ENCODE data around the gene ORAI2. TPM values are rescaled to one million over a fixed set of nuclear protein-coding genes. Genes with fewer than 3 reads are reported as not detected.
A peak's percentile ranks its signal among the peaks of the same experiment; 100 is the strongest.
"Not testable (repeated sequence)": the region's sequence is repeated elsewhere in the genome, so short reads cannot be mapped to it uniquely, and the experiment has no call there.

The ORAI2 gene
- polyA plus RNA-seq, 2 of the 4 experiments (the other 2 are of a cell fraction), result 12.8 to 22.1 TPM

- DNase-seq (ENCODE audit: low read depth in 1 of 2, low spot score in 1 of 2); FAIRE-seq; CTCF ChIA-PET; H3K4me1 ChIP-seq; H3K9me3 ChIP-seq; H3K4me3 ChIP-seq; H3K27ac ChIP-seq; POLR2A ChIA-PET; H3K4me2 ChIP-seq: not testable (repeated sequence)
- ATAC-seq, result peak; percentile 63 to 76
- WGBS (ENCODE audit: missing lambda C conversion rate), result no CpG with 5 or more reads among the region's 33 CpGs
Measured at GRCh38 chr7:102493220-102493935, 60.0 kb downstream of the ORAI2 start.

DNA sequence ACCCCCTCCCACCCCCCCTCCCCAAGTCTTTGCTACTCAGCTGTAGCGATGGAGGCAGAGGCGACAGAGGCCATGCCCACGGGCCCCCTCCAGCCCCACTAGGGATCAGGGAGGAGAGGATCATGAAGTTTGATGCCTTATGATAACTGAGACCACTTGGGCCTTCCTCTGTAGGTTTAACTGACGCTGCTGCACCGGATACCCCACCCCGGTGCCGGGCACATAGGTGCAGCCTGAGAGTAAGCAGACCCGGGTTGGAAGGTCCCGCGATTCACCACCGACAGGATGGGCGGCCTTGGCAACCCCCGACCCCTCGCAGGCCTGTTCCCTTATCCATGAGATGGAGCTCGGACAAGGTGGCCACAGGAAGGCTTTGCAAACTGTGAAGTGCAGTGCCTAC lies 60.7 kb downstream of the ORAI2 start:
- DNase-seq (ENCODE audit: low read depth in 1 of 2, low spot score in 1 of 2); ATAC-seq; H3K27ac ChIP-seq; H3K4me3 ChIP-seq; FAIRE-seq; H3K4me2 ChIP-seq; POLR2A ChIA-PET; H3K9me3 ChIP-seq; H3K4me1 ChIP-seq; CTCF ChIA-PET: not testable (repeated sequence)
- WGBS (ENCODE audit: missing lambda C conversion rate), result 79% methylated on average over 8 of the region's 15 CpGs

- H3K4me1 ChIP-seq; H3K4me3 ChIP-seq; DNase-seq (ENCODE audit: low read depth in 1 of 2, low spot score in 1 of 2); POLR2A ChIA-PET; H3K27ac ChIP-seq; H3K4me2 ChIP-seq; CTCF ChIA-PET; FAIRE-seq; H3K9me3 ChIP-seq: not testable (repeated sequence)
- WGBS (ENCODE audit: missing lambda C conversion rate), result no CpG with 5 or more reads among the region's 67 CpGs
- peak in 1 of 2 experiments; percentile 1; a peak in 2 of 6 replicates for ATAC-seq
Measured at GRCh38 chr7:102494473-102495149, 61.2 kb downstream of the ORAI2 start.

DNA sequence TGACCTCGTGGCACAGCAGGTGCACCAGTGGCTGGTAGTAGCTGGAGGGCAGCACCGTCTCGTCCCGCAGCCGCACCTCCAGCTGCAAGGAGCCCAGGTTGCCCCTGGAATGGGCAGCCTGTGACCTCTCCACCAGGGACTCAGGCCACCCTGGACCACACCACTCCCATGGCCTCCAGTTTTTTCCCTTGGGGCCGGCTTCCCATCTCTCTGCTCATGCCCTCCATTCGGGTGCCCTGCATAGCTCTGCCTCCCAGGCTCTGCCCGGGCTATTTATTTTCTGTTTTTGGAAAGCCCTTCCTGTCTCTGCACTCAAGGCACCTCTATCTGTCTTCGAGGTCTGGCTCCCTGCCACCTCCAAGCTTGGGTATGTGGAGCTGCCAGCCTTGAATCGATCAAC lies 63.5 kb downstream of the ORAI2 start:
- CTCF ChIA-PET; H3K9me3 ChIP-seq; H3K4me3 ChIP-seq; ATAC-seq; H3K4me1 ChIP-seq; POLR2A ChIA-PET; H3K27ac ChIP-seq; H3K4me2 ChIP-seq; DNase-seq (ENCODE audit: low read depth in 1 of 2, low spot score in 1 of 2); FAIRE-seq: not testable (repeated sequence)
- WGBS (ENCODE audit: missing lambda C conversion rate), result 84% methylated on average over 3 of the region's 10 CpGs

- H3K4me2 ChIP-seq; POLR2A ChIA-PET; CTCF ChIA-PET; DNase-seq (ENCODE audit: low read depth in 1 of 2, low spot score in 1 of 2); H3K9me3 ChIP-seq; H3K4me1 ChIP-seq; FAIRE-seq; ATAC-seq; H3K27ac ChIP-seq; H3K4me3 ChIP-seq: not testable (repeated sequence)
- 50% methylated on average over 1 of the region's 5 CpGs for WGBS (ENCODE audit: missing lambda C conversion rate)
Measured at GRCh38 chr7:102497308-102497707, 63.9 kb downstream of the ORAI2 start.

- H3K4me1 ChIP-seq; H3K9me3 ChIP-seq; CTCF ChIA-PET; DNase-seq (ENCODE audit: low read depth in 1 of 2, low spot score in 1 of 2); H3K4me2 ChIP-seq; ATAC-seq; H3K27ac ChIP-seq; H3K4me3 ChIP-seq; POLR2A ChIA-PET; FAIRE-seq: not testable (repeated sequence)
- WGBS (ENCODE audit: missing lambda C conversion rate), result 85% methylated on average over 14 of the region's 16 CpGs
Measured at GRCh38 chr7:102498321-102498720, 64.9 kb downstream of the ORAI2 start.

DNA sequence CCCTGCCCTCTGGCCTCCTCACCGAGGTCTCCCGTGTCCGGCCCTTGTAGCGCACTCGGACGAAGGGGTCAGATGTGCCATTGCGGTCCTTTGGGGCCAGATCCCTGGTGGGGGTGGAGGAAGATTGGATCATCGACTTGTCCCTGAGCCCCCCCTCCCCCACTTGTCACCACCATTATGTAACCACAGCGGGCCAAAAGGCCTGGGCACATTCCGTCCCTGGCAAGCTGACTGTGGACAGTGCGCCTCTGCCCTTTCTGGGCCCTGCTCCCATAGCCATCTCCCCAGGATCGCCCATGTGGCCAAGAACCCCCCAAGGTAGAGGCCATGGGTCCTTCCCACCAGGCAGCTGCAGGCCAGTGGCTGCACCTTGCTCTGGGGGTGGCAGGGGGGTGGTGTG lies 69.8 kb downstream of the ORAI2 start:
- H3K27ac ChIP-seq; H3K4me3 ChIP-seq; CTCF ChIA-PET; FAIRE-seq; H3K4me2 ChIP-seq; DNase-seq (ENCODE audit: low read depth in 1 of 2, low spot score in 1 of 2); POLR2A ChIA-PET; H3K9me3 ChIP-seq; ATAC-seq; H3K4me1 ChIP-seq: not testable (repeated sequence)
- WGBS (ENCODE audit: missing lambda C conversion rate), result no CpG with 5 or more reads among the region's 12 CpGs

- H3K9me3 ChIP-seq; FAIRE-seq; H3K4me2 ChIP-seq; CTCF ChIA-PET; H3K4me3 ChIP-seq; POLR2A ChIA-PET; DNase-seq (ENCODE audit: low read depth in 1 of 2, low spot score in 1 of 2); H3K4me1 ChIP-seq: not testable (repeated sequence)
- peak overlapping the region; percentile 37 to 67; a peak in 5 of 6 replicates for H3K27ac ChIP-seq
- peak; percentile 88 to 91 for ATAC-seq
- WGBS (ENCODE audit: missing lambda C conversion rate), result no CpG with 5 or more reads among the region's 24 CpGs
Measured at GRCh38 chr7:102505298-102506185, 72.2 kb downstream of the ORAI2 start.

Small RNA genes within 50 kb of the gene (small RNA-seq; reads per million reads assigned to genes)
- gene MIR548O, result 0 reads per million in 6 experiments

Other genes with a start within 250 kb of the ORAI2 start
- gene SH2B2, start 146.7 kb upstream of the ORAI2 start, polyA plus RNA-seq (2011; rRNA removed), result 1.1 and 1.6 TPM in 2 replicates
- 1.8 to 2.3 TPM (median 2.2 TPM) in 3 replicates for gene SH2B2, start 146.7 kb upstream of the ORAI2 start, polyA plus RNA-seq (2017; fragmentation: RNase III; extraction: RNeasy Plus Mini Kit Qiagen cat#74134 plus additional on column Dnase treatment)
- gene SPDYE6, start 77.1 kb upstream of the ORAI2 start, polyA plus RNA-seq (2011; rRNA removed), result not detected in 2 replicates
- not detected in 3 replicates for gene SPDYE6, start 77.1 kb upstream of the ORAI2 start, polyA plus RNA-seq (2017; fragmentation: RNase III; extraction: RNeasy Plus Mini Kit Qiagen cat#74134 plus additional on column Dnase treatment)
- gene PRKRIP1, start 37.2 kb upstream of the ORAI2 start, polyA plus RNA-seq (2011; rRNA removed), result 11.5 and 15.4 TPM in 2 replicates
- gene PRKRIP1, start 37.2 kb upstream of the ORAI2 start, polyA plus RNA-seq (2017; fragmentation: RNase III; extraction: RNeasy Plus Mini Kit Qiagen cat#74134 plus additional on column Dnase treatment), result 21.3 to 25.6 TPM (median 24.1 TPM) in 3 replicates
- gene ALKBH4, start 31.3 kb downstream of the ORAI2 start, polyA plus RNA-seq (2011; rRNA removed), result 3.1 and 4.0 TPM in 2 replicates
- gene ALKBH4, start 31.3 kb downstream of the ORAI2 start, polyA plus RNA-seq (2017; fragmentation: RNase III; extraction: RNeasy Plus Mini Kit Qiagen cat#74134 plus additional on column Dnase treatment), result 7.9 to 8.8 TPM (median 8.2 TPM) in 3 replicates
- gene LRWD1, start 31.4 kb downstream of the ORAI2 start, polyA plus RNA-seq (2011; rRNA removed), result 10.7 and 14.9 TPM in 2 replicates
- gene LRWD1, start 31.4 kb downstream of the ORAI2 start, polyA plus RNA-seq (2017; fragmentation: RNase III; extraction: RNeasy Plus Mini Kit Qiagen cat#74134 plus additional on column Dnase treatment), result 26.3 to 28.7 TPM (median 28.1 TPM) in 3 replicates
- gene POLR2J, start 45.3 kb downstream of the ORAI2 start, polyA plus RNA-seq (2011; rRNA removed), result 70.5 and 99.0 TPM in 2 replicates
- gene POLR2J, start 45.3 kb downstream of the ORAI2 start, polyA plus RNA-seq (2017; fragmentation: RNase III; extraction: RNeasy Plus Mini Kit Qiagen cat#74134 plus additional on column Dnase treatment), result 101 to 107 TPM (median 104 TPM) in 3 replicates
- 0.83 and 0.93 TPM in 2 replicates for gene RASA4B, start 84.2 kb downstream of the ORAI2 start, polyA plus RNA-seq (2011; rRNA removed)
- gene RASA4B, start 84.2 kb downstream of the ORAI2 start, polyA plus RNA-seq (2017; fragmentation: RNase III; extraction: RNeasy Plus Mini Kit Qiagen cat#74134 plus additional on column Dnase treatment), result 1.4 to 1.5 TPM (median 1.4 TPM) in 3 replicates
- gene UPK3BL2, start 110.1 kb downstream of the ORAI2 start, polyA plus RNA-seq (2011; rRNA removed), result 1.4 and 1.7 TPM in 2 replicates
- gene UPK3BL2, start 110.1 kb downstream of the ORAI2 start, polyA plus RNA-seq (2017; fragmentation: RNase III; extraction: RNeasy Plus Mini Kit Qiagen cat#74134 plus additional on column Dnase treatment), result 3.3 to 3.9 TPM (median 3.7 TPM) in 3 replicates
- gene SPDYE2, start 117.7 kb downstream of the ORAI2 start, polyA plus RNA-seq (2011; rRNA removed), result 0.11 TPM in 1 of 2 replicates, not detected in the other
- not detected in 3 replicates for gene SPDYE2, start 117.7 kb downstream of the ORAI2 start, polyA plus RNA-seq (2017; fragmentation: RNase III; extraction: RNeasy Plus Mini Kit Qiagen cat#74134 plus additional on column Dnase treatment)
- 29.5 and 52.4 TPM in 2 replicates for gene POLR2J3, start 139.0 kb downstream of the ORAI2 start, polyA plus RNA-seq (2011; rRNA removed)
- 22.2 to 33.4 TPM (median 25.5 TPM) in 3 replicates for gene POLR2J3, start 139.0 kb downstream of the ORAI2 start, polyA plus RNA-seq (2017; fragmentation: RNase III; extraction: RNeasy Plus Mini Kit Qiagen cat#74134 plus additional on column Dnase treatment)
- gene RASA4, start 183.2 kb downstream of the ORAI2 start, polyA plus RNA-seq (2011; rRNA removed), result 1.8 and 3.4 TPM in 2 replicates
- 1.3 to 3.2 TPM (median 2.6 TPM) in 3 replicates for gene RASA4, start 183.2 kb downstream of the ORAI2 start, polyA plus RNA-seq (2017; fragmentation: RNase III; extraction: RNeasy Plus Mini Kit Qiagen cat#74134 plus additional on column Dnase treatment)
- gene UPK3BL1, start 209.2 kb downstream of the ORAI2 start, polyA plus RNA-seq (2011; rRNA removed), result 17.4 and 19.4 TPM in 2 replicates
- gene UPK3BL1, start 209.2 kb downstream of the ORAI2 start, polyA plus RNA-seq (2017; fragmentation: RNase III; extraction: RNeasy Plus Mini Kit Qiagen cat#74134 plus additional on column Dnase treatment), result 7.9 to 10.2 TPM (median 8.2 TPM) in 3 replicates
- not detected in 2 replicates for gene SPDYE2B, start 216.7 kb downstream of the ORAI2 start, polyA plus RNA-seq (2011; rRNA removed)
- not detected in 3 replicates for gene SPDYE2B, start 216.7 kb downstream of the ORAI2 start, polyA plus RNA-seq (2017; fragmentation: RNase III; extraction: RNeasy Plus Mini Kit Qiagen cat#74134 plus additional on column Dnase treatment)
- 1.3 and 3.0 TPM in 2 replicates for gene POLR2J2, start 238.1 kb downstream of the ORAI2 start, polyA plus RNA-seq (2011; rRNA removed)
- 0.19 to 0.53 TPM (median 0.43 TPM) in 3 replicates for gene POLR2J2, start 238.1 kb downstream of the ORAI2 start, polyA plus RNA-seq (2017; fragmentation: RNase III; extraction: RNeasy Plus Mini Kit Qiagen cat#74134 plus additional on column Dnase treatment)